ENCODE measurements around the gene SPATA24.

DNA sequence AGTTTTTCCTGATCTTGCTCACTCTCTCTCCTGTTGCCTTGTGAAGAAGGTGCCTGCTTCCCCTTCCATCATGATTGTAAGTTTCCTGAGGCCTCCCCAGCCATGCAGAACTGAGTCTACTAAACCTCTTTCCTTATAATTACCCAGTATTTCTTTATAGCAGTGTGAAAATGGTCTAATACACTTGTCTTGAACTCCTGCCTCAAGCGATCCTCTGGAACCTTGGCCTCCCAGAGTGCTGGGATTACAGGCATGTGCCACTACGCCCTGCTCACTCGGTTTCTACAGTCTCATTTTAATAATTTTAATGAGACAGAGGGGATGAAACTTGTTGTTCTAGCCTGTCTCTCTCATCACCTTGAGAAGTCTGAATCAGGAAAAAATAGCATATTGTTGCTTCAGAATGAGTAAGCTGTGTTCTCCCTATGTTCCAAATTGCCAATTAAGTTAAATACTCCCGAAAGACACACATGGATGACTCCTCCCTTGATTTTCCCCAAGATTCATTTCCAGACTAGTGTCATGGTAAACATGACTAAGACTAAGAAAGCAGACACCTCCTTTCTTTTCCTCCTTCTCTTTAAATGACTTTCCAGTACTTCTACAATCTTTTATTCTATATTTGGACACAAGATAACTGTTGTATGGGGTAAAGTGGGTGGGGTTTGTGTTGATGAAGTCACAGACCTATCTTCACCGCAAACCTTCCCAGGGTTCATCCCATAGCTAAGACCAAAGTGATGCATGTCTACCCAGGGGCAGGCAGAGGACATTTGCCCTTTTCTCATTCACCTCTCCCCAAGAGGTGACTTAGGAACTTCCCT lies 43.3 kb upstream of the SPATA24 start:
- TF ChIP-seq HDGF (IDR thresholded peaks at IDR 0.05; ENCODE audit: borderline replicate concordance), result no peak
- TF ChIP-seq ZNF384 (IDR thresholded peaks at IDR 0.05), result no peak
- TF ChIP-seq BHLHE40 (IDR thresholded peaks at IDR 0.05; ENCODE audit: borderline replicate concordance), result no peak
- no peak for TF ChIP-seq FOXK2 (IDR thresholded peaks at IDR 0.05)
- TF ChIP-seq SP1 (IDR thresholded peaks at IDR 0.05), result no peak
- no peak for TF ChIP-seq ELF4 (IDR thresholded peaks at IDR 0.05)
- TF ChIP-seq, protein P1, sequence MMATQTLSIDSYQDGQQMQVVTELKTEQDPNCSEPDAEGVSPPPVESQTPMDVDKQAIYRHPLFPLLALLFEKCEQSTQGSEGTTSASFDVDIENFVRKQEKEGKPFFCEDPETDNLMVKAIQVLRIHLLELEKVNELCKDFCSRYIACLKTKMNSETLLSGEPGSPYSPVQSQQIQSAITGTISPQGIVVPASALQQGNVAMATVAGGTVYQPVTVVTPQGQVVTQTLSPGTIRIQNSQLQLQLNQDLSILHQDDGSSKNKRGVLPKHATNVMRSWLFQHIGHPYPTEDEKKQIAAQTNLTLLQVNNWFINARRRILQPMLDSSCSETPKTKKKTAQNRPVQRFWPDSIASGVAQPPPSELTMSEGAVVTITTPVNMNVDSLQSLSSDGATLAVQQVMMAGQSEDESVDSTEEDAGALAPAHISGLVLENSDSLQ (IDR thresholded peaks at IDR 0.05), result no peak
- TF ChIP-seq SUZ12 (IDR thresholded peaks at IDR 0.05), result no peak
- TF ChIP-seq TARDBP (IDR thresholded peaks at IDR 0.05), result no peak
